SK-N-MC (cell line): ENCODE results near the gene TMEM132E.
"Not testable (repeated sequence)": the region's sequence is repeated elsewhere in the genome, so short reads cannot be mapped to it uniquely, and the experiment has no call there.

Source experiments
- EZH2 ChIP-seq: fragments of 200-600 bp; sonication (generic); IDR thresholded peaks from one replicate; pipeline ENCODE4 v1.6.1; 2017; ENCODE audit warnings: antibody characterized with exemption
- POLR2AphosphoS5 ChIP-seq: IDR thresholded peaks from 2 replicates; pipeline ENCODE4 v1.6.1; 2012; ENCODE audit warnings: mild to moderate bottlenecking, low read depth, low read length, borderline replicate concordance

DNA sequence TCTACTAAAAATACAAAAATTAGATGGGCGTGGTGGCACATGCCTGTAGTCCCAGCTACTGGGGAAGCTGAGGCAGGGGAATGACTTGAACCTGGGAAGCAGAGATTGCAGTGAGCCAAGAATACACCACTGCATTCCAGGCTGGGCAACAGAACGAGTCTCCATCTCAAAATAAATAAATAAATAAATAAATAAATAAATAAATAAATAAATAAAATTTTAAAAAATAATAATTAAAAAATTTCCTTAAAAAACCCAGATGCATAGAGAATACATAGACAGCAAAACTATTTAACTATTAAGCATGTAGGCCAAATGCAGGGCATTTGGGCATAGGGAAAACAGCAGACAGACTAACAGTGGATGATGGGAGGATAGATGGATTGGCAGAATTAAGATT, 40.8 kb upstream of the TMEM132E start:
- TF ChIP-seq EZH2, POLR2AphosphoS5: not testable (repeated sequence)
